ENCODE results near the gene LRRC40. TPM values are rescaled to one million over a fixed set of nuclear protein-coding genes. Genes with fewer than 3 reads are reported as not detected.

LRRC40 gene
- total RNA-seq, 1 donor from 2014 or later = 10.3 TPM

GRCh38 chr1:70164350-70164749, 41.0 kb downstream of the LRRC40 start:
- intact Hi-C loops (cut with DNase I) = no loop called here
- H3K9me3 ChIP-seq = no peaks in the 10 kb centered on the region
- DNase-seq (no peak), ATAC-seq (no peak)
- H3K27ac ChIP-seq = no peak overlapping the region
- no peak for TF ChIP-seq CTCF (IDR thresholded peaks at IDR 0.05)
- H3K4me3 ChIP-seq = no peak overlapping the region
- no peaks in the 10 kb centered on the region for H3K27me3 ChIP-seq
- peaks cover 7% of the 10 kb centered on the region for H3K36me3 ChIP-seq
- H3K4me1 ChIP-seq = no peaks in the 10 kb centered on the region

GRCh38 chr1:70156529-70157120, 48.8 kb downstream of the LRRC40 start:
- no peaks in the 10 kb centered on the region for H3K9me3 ChIP-seq
- TF ChIP-seq CTCF (IDR thresholded peaks at IDR 0.05) = no peak
- no peak overlapping the region for H3K27ac ChIP-seq
- ATAC-seq (no peak), DNase-seq (no peak)
- peaks cover 13% of the 10 kb centered on the region for H3K36me3 ChIP-seq
- no peak overlapping the region for H3K4me3 ChIP-seq
- no peaks in the 10 kb centered on the region for H3K27me3 ChIP-seq
- intact Hi-C loops (cut with DNase I) = no loop called here
- no peaks in the 10 kb centered on the region for H3K4me1 ChIP-seq

- DNase-seq (no peak), ATAC-seq (no peak)
- Histone ChIP-seq H3K36me3 (peaks cover 12% of the 10 kb centered on the region), H3K4me1 (no peaks in the 10 kb centered on the region), H3K9me3 (no peaks in the 10 kb centered on the region), H3K4me3 (no peak overlapping the region), H3K27ac (no peak overlapping the region), H3K27me3 (no peaks in the 10 kb centered on the region)
- intact Hi-C loops (cut with DNase I) = no loop called here
- TF ChIP-seq CTCF (IDR thresholded peaks at IDR 0.05) = no peak
Measured at GRCh38 chr1:70153739-70154138, 51.6 kb downstream of the LRRC40 start.

GRCh38 chr1:70150444-70150843, 54.9 kb downstream of the LRRC40 start:
- Histone ChIP-seq H3K4me1 (no peaks in the 10 kb centered on the region), H3K9me3 (no peaks in the 10 kb centered on the region), H3K4me3 (no peak overlapping the region), H3K36me3 (peaks cover 31% of the 10 kb centered on the region), H3K27me3 (no peaks in the 10 kb centered on the region), H3K27ac (no peak overlapping the region)
- DNase-seq = no peak
- intact Hi-C loops (cut with DNase I) = no loop called here
- ATAC-seq = no peak
- no peak for TF ChIP-seq CTCF (IDR thresholded peaks at IDR 0.05)

GRCh38 chr1:70146488-70146887, 58.9 kb downstream of the LRRC40 start:
- no peak for ATAC-seq
- Histone ChIP-seq H3K4me3 (no peak overlapping the region), H3K4me1 (peaks cover 5% of the 10 kb centered on the region), H3K36me3 (peaks cover 31% of the 10 kb centered on the region), H3K9me3 (no peaks in the 10 kb centered on the region), H3K27ac (no peak overlapping the region), H3K27me3 (no peaks in the 10 kb centered on the region)
- TF ChIP-seq CTCF (IDR thresholded peaks at IDR 0.05) = no peak
- DNase-seq = no peak
- intact Hi-C loops (cut with DNase I) = no loop called here
